Activated naive CD8-positive, alpha-beta T cell treated with anti-CD3 and anti-CD28 coated beads, Interleukin-2, amount 10 ng/mL, durations not matched to agents 7 days and 5 days (primary cell): ENCODE results near the gene PELI1. TPM values are rescaled to one million over a fixed set of nuclear protein-coding genes. Genes with fewer than 3 reads are reported as not detected.

Source experiments
- ATAC-seq: fragments of 150-1000 bp; cut with Tn5 transposase; one replicate; pipeline ENCODE4 v1.10.0; 2021; ENCODE audit warnings: low read depth, moderate library complexity
- POLR2A ChIA-PET: fragments of 350-600 bp; sonication (Branson Sonifier 250); formaldehyde crosslinking; loops from one replicate; lab custom pipeline; 2021; ENCODE audit warnings: antibody characterized with exemption; lab: Charles Lee
- DNase-seq: peaks from one replicate; pipeline ENCODE4 v3.0.0; 2021
- H3K27ac Mint-ChIP-seq: one replicate; pipeline ENCODE4 v1.8.0; 2022; ENCODE audit warnings: mild to moderate bottlenecking, mixed read lengths
- H3K27me3 Mint-ChIP-seq: one replicate; pipeline ENCODE4 v1.8.0; 2022; ENCODE audit warnings: mild to moderate bottlenecking, moderate library complexity, mixed read lengths
- H3K36me3 Mint-ChIP-seq: one replicate; pipeline ENCODE4 v1.8.0; 2021; ENCODE audit warnings: mild to moderate bottlenecking, mixed read lengths
- H3K4me1 Mint-ChIP-seq: one replicate; pipeline ENCODE4 v1.8.0; 2021; ENCODE audit warnings: mixed read lengths
- H3K4me3 Mint-ChIP-seq: one replicate; pipeline ENCODE4 v1.8.0; 2022; ENCODE audit warnings: mild to moderate bottlenecking, moderate library complexity, mixed read lengths
- H3K9me3 Mint-ChIP-seq: one replicate; pipeline ENCODE4 v1.8.0; 2021; ENCODE audit warnings: mixed read lengths
- total RNA-seq, 2 experiments: library from RNA; stranded (reverse); gene quantifications; one replicate each; pipeline ENCODE4 v1.2.3, GENCODE V29; 2021

Gene PELI1
- total RNA-seq, 2 experiments from 2014 or later, result 22.6 to 25.7 TPM

- no peaks in the 10 kb centered on the region for H3K9me3 Mint-ChIP-seq
- POLR2A ChIA-PET, result no interaction called here
- no peaks in the 10 kb centered on the region for H3K27me3 Mint-ChIP-seq
- H3K36me3 Mint-ChIP-seq, result no peaks in the 10 kb centered on the region
- H3K27ac Mint-ChIP-seq, result no peak overlapping the region
- no peaks in the 10 kb centered on the region for H3K4me1 Mint-ChIP-seq
- ATAC-seq (no peak), DNase-seq (no peak)
- H3K4me3 Mint-ChIP-seq, result no peak overlapping the region
Measured at GRCh38 chr2:64168756-64169155, 24.5 kb upstream of the PELI1 start.

GRCh38 chr2:64168201-64168600 lies 24.0 kb upstream of the PELI1 start:
- H3K9me3 Mint-ChIP-seq, result no peaks in the 10 kb centered on the region
- H3K27me3 Mint-ChIP-seq, result no peaks in the 10 kb centered on the region
- H3K4me3 Mint-ChIP-seq, result no peak overlapping the region
- no peaks in the 10 kb centered on the region for H3K4me1 Mint-ChIP-seq
- H3K27ac Mint-ChIP-seq, result no peak overlapping the region
- DNase-seq (no peak), ATAC-seq (no peak)
- POLR2A ChIA-PET, result no interaction called here
- H3K36me3 Mint-ChIP-seq, result no peaks in the 10 kb centered on the region

GRCh38 chr2:64166637-64167420 lies 22.6 kb upstream of the PELI1 start:
- no peaks in the 10 kb centered on the region for H3K27me3 Mint-ChIP-seq
- no peak for ATAC-seq
- H3K36me3 Mint-ChIP-seq, result no peaks in the 10 kb centered on the region
- H3K4me1 Mint-ChIP-seq, result no peaks in the 10 kb centered on the region
- DNase-seq, result no peak
- POLR2A ChIA-PET, result no interaction called here
- no peaks in the 10 kb centered on the region for H3K9me3 Mint-ChIP-seq
- no peak overlapping the region for H3K27ac Mint-ChIP-seq
- no peak overlapping the region for H3K4me3 Mint-ChIP-seq

- POLR2A ChIA-PET, result no interaction called here
- DNase-seq (no peak), ATAC-seq (no peak)
- no peaks in the 10 kb centered on the region for H3K9me3 Mint-ChIP-seq
- no peak overlapping the region for H3K27ac Mint-ChIP-seq
- H3K36me3 Mint-ChIP-seq, result no peaks in the 10 kb centered on the region
- H3K4me3 Mint-ChIP-seq, result no peak overlapping the region
- H3K4me1 Mint-ChIP-seq, result no peaks in the 10 kb centered on the region
- no peaks in the 10 kb centered on the region for H3K27me3 Mint-ChIP-seq
Measured at GRCh38 chr2:64166212-64166611, 22.0 kb upstream of the PELI1 start.

- no peaks in the 10 kb centered on the region for H3K4me1 Mint-ChIP-seq
- POLR2A ChIA-PET, result no interaction called here
- H3K9me3 Mint-ChIP-seq, result no peaks in the 10 kb centered on the region
- no peaks in the 10 kb centered on the region for H3K27me3 Mint-ChIP-seq
- ATAC-seq (no peak), DNase-seq (no peak)
- H3K36me3 Mint-ChIP-seq, result no peaks in the 10 kb centered on the region
- no peak overlapping the region for H3K4me3 Mint-ChIP-seq
- H3K27ac Mint-ChIP-seq, result no peak overlapping the region
Measured at GRCh38 chr2:64165706-64166105, 21.5 kb upstream of the PELI1 start.

- no peak overlapping the region for H3K4me3 Mint-ChIP-seq
- H3K27ac Mint-ChIP-seq, result no peak overlapping the region
- POLR2A ChIA-PET, result no interaction called here
- H3K4me1 Mint-ChIP-seq, result no peaks in the 10 kb centered on the region
- ATAC-seq (no peak), DNase-seq (no peak)
- no peaks in the 10 kb centered on the region for H3K36me3 Mint-ChIP-seq
- H3K9me3 Mint-ChIP-seq, result no peaks in the 10 kb centered on the region
- H3K27me3 Mint-ChIP-seq, result no peaks in the 10 kb centered on the region
Measured at GRCh38 chr2:64164629-64165028, 20.4 kb upstream of the PELI1 start.

GRCh38 chr2:64162516-64162915 lies 18.3 kb upstream of the PELI1 start:
- DNase-seq (no peak), ATAC-seq (no peak)
- Mint-ChIP-seq H3K9me3 (no peaks in the 10 kb centered on the region), H3K4me3 (no peak overlapping the region), H3K27me3 (peaks cover 1% of the 10 kb centered on the region), H3K36me3 (no peaks in the 10 kb centered on the region), H3K4me1 (no peaks in the 10 kb centered on the region), H3K27ac (no peak overlapping the region)
- POLR2A ChIA-PET, result no interaction called here

GRCh38 chr2:64157792-64158191 lies 13.6 kb upstream of the PELI1 start:
- POLR2A ChIA-PET, result no interaction called here
- peaks cover 2% of the 10 kb centered on the region for H3K27me3 Mint-ChIP-seq
- no peak overlapping the region for H3K27ac Mint-ChIP-seq
- H3K4me1 Mint-ChIP-seq, result no peaks in the 10 kb centered on the region
- H3K9me3 Mint-ChIP-seq, result no peaks in the 10 kb centered on the region
- H3K4me3 Mint-ChIP-seq, result no peak overlapping the region
- H3K36me3 Mint-ChIP-seq, result no peaks in the 10 kb centered on the region
- no peak for DNase-seq
- ATAC-seq, result no peak

GRCh38 chr2:64153811-64154210 lies 9.6 kb upstream of the PELI1 start:
- H3K9me3 Mint-ChIP-seq, result no peaks in the 10 kb centered on the region
- POLR2A ChIA-PET, result no interaction called here
- no peak overlapping the region for H3K27ac Mint-ChIP-seq
- no peaks in the 10 kb centered on the region for H3K36me3 Mint-ChIP-seq
- ATAC-seq, result no peak
- no peaks in the 10 kb centered on the region for H3K4me1 Mint-ChIP-seq
- DNase-seq, result no peak
- H3K4me3 Mint-ChIP-seq, result no peak overlapping the region
- H3K27me3 Mint-ChIP-seq, result peaks cover 2% of the 10 kb centered on the region

GRCh38 chr2:64151476-64151875 lies 7.3 kb upstream of the PELI1 start:
- H3K36me3 Mint-ChIP-seq, result no peaks in the 10 kb centered on the region
- no peak overlapping the region for H3K27ac Mint-ChIP-seq
- ATAC-seq, result no peak
- H3K4me3 Mint-ChIP-seq, result no peak overlapping the region
- H3K27me3 Mint-ChIP-seq, result no peaks in the 10 kb centered on the region
- no peak for DNase-seq
- POLR2A ChIA-PET, result no interaction called here
- no peaks in the 10 kb centered on the region for H3K9me3 Mint-ChIP-seq
- H3K4me1 Mint-ChIP-seq, result no peaks in the 10 kb centered on the region

GRCh38 chr2:64145714-64146113 lies 1.5 kb upstream of the PELI1 start:
- no peak for ATAC-seq
- H3K4me1 Mint-ChIP-seq, result peaks cover 18% of the 10 kb centered on the region
- no peaks in the 10 kb centered on the region for H3K9me3 Mint-ChIP-seq
- DNase-seq, result no peak
- H3K4me3 Mint-ChIP-seq, result no peak overlapping the region
- peaks cover 7% of the 10 kb centered on the region for H3K36me3 Mint-ChIP-seq
- H3K27me3 Mint-ChIP-seq, result no peaks in the 10 kb centered on the region
- no peak overlapping the region for H3K27ac Mint-ChIP-seq
- POLR2A ChIA-PET, result interaction anchor here (0.6 to 1.0 kb wide), 2 partner anchors 508 to 602 kb away, joined by 3 read pairs; partner anchors contain the start of gene SERTAD2

GRCh38 chr2:64145119-64145518 lies 899 bp upstream of the PELI1 start:
- DNase-seq (no peak), ATAC-seq (no peak)
- peaks cover 21% of the 10 kb centered on the region for H3K4me1 Mint-ChIP-seq
- H3K4me3 Mint-ChIP-seq, result no peak overlapping the region
- H3K27me3 Mint-ChIP-seq, result no peaks in the 10 kb centered on the region
- no peaks in the 10 kb centered on the region for H3K9me3 Mint-ChIP-seq
- peaks cover 7% of the 10 kb centered on the region for H3K36me3 Mint-ChIP-seq
- POLR2A ChIA-PET, result interaction anchor here (0.6 kb wide), 1 partner anchor 603 kb away, joined by 3 read pairs; no protein-coding TSS in a partner anchor
- no peak overlapping the region for H3K27ac Mint-ChIP-seq

- H3K27ac Mint-ChIP-seq, result peak overlapping the region; percentile 93
- H3K36me3 Mint-ChIP-seq, result peaks cover 12% of the 10 kb centered on the region
- H3K4me1 Mint-ChIP-seq, result peaks cover 29% of the 10 kb centered on the region
- peak overlapping the region; percentile 91 for H3K4me3 Mint-ChIP-seq
- POLR2A ChIA-PET, result interaction anchor here (0.7 to 1.5 kb wide), 6 partner anchors 8 to 380 kb away, joined by 3 to 4 read pairs (median 3); no protein-coding TSS in a partner anchor
- ATAC-seq, result peak; percentile 25
- DNase-seq, result peak; percentile 75
- no peaks in the 10 kb centered on the region for H3K27me3 Mint-ChIP-seq
- no peaks in the 10 kb centered on the region for H3K9me3 Mint-ChIP-seq
Measured at GRCh38 chr2:64143169-64144056, 807 bp downstream of the PELI1 start.
